GM13976 (cell line): Measurements from ENCODE around the gene PPP2R2B.

Experiments
- DNase-seq: peaks from one replicate; pipeline ENCODE4 v3.0.0; 2012; ENCODE audit warnings: low spot score
- CTCF ChIP-seq: IDR thresholded peaks from 2 replicates; pipeline ENCODE4 v1.5.1; 2012; ENCODE audit warnings: borderline replicate concordance, mild to moderate bottlenecking; ENCODE audit not compliant: insufficient read depth; ENCODE audit errors: extremely low read depth, missing control alignments, control extremely low read depth
- in situ Hi-C: fragments of 300-500 bp; cut with MboI; formaldehyde crosslinking; loops from one replicate; pipeline ENCODE4 v1.12.0; 2022; ENCODE audit warnings: low sequenced_read_pairs, mixed read lengths, inconsistent platforms; ENCODE audit not compliant: unreplicated experiment

PPP2R2B gene

DNA sequence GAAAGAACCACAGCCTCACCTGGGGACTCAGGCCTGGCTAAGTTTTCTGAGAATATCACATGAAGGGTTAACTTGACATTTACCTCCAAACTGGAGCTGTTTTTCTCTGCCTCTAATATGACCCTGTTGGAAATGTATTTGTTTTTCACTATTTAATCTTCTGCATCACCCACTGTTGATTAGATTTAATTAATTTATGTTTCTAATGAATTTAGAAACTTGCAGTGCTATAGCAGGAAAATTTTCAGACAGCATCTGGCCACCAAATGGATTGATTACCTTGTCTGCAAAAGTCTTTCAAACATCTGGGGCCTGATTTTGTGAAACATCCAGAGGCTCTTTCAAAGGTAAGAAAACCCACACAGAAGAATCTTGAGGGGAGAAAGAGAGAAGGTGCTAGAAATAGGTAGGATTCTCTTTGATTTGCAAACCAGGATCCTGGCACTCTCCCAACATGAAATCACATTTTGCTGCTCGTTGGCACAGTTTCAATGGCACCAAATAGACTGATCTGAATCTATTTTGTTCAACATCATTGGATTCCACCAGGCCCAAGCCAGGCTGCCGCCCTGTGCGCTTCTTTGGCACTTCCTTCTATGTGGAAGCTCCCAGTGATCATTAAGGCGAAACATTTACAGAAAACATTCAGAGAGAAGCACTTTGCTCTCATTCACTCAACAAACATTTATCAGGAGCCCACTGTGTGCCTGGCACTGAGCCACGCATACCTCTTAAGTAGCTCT, 157.3 kb downstream of the PPP2R2B start:
- no peak for TF ChIP-seq CTCF
- in situ Hi-C loops: no loop called here
- no peak for DNase-seq

- no peak for TF ChIP-seq CTCF
- no peak for DNase-seq
- in situ Hi-C loops: no loop called here
Observed at GRCh38 chr5:146720107-146720506, 158.4 kb downstream of the PPP2R2B start.

- no peak for TF ChIP-seq CTCF
- in situ Hi-C loops: no loop called here
- no peak for DNase-seq
Observed at GRCh38 chr5:146719179-146719578, 159.4 kb downstream of the PPP2R2B start.

- DNase-seq: no peak
- no peak for TF ChIP-seq CTCF
- in situ Hi-C loops: no loop called here
Observed at GRCh38 chr5:146718609-146719008, 159.9 kb downstream of the PPP2R2B start.

GRCh38 chr5:146717951-146718350, 160.6 kb downstream of the PPP2R2B start:
- DNase-seq: no peak
- no peak for TF ChIP-seq CTCF
- in situ Hi-C loops: no loop called here

DNA sequence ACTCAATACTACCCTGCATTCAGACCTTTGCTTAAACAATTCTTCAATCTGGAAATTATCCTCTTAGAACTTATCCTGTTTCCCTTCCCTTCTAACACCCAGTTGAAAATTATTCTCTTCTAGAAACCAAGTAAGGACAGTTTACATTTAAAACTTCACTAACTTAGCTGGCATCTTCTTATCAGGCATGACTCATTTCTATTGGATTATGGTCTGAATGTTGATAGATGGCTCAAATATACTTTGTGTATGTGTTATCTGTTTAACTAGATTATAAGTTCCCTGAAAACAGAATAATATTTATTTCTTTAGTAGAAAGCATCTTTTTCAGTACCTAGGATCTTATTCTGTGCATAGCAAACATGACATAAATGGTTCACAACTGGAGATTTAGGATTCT, 161.9 kb downstream of the PPP2R2B start:
- in situ Hi-C loops: no loop called here
- TF ChIP-seq CTCF: no peak
- no peak for DNase-seq
